Stimulated activated CD4-positive, alpha-beta T cell treated with anti-CD3 and anti-CD28 coated beads, Interleukin-12 subunit alpha, Interleukin-12 subunit beta, amount 100 ng/mL, for 48 hours (primary cell): ENCODE measurements around the gene EFNA3.

Experiments used
- DNase-seq, 3 donors: peaks; one replicate each; pipeline ENCODE4 v3.0.0-alpha.2; 2020; ENCODE audit warnings: low read depth in 2 of 3, low spot score in 1 of 3

EFNA3 gene

DNA sequence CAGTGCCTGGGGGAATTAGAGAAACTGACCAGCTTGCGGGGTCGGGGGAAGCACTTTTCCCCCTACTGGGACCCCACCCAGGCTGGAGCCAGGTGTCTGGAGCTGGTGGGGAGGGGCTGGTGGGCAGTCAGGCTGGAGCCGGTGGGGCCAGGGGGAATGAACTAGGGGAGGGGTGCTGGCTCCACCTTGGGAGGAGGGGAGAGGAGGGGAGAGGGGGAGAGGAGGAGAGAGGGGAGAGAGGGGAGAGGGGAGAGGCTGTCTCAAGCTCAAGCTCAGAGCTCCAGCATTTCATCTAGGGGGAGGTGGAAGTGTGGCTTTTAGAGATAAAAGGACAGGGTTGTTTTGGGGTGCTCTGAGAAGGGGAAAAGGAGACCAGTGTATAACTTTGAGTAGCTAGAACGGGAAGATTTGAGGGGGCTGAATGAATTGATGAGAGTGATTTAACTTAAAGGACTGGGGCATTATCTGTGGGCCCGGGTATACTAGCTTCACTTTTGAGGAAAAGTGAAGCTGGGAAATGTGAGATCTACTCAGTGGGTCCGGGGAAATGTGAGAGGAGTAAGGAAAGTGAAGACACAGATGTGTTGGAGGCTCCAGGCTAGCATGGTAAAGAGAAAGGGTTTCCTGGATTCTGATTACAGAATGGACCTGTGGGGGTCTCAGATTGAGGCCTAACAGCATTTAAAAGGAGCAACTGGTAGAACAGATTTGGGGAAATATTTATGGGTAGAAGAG lies 51.8 kb downstream of the EFNA3 start:
- no peak for DNase-seq

GRCh38 chr1:155131285-155131684 lies 52.6 kb downstream of the EFNA3 start:
- DNase-seq, result no peak

DNA sequence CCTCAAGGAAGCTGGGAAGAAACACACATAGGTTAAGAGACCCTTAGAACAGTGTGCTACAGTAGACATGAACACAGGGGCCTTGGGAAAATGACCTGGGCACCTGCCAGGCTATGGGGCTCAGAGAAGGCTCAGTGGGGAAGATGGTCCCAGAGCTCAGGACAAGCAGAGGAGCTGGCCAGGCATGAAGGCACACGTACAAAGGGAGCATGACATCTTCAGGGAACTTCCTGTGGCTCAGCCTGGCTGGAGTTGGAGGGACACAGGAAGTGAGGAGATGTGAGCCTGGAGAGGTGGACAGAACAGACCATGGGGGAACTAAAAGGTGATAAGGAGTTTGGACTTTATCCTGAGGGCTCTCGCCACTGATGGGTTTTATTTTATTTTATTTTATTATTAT lies 53.2 kb downstream of the EFNA3 start:
- DNase-seq, result no peak

- DNase-seq, result no peak
Measured at GRCh38 chr1:155133799-155134281, 55.2 kb downstream of the EFNA3 start.

GRCh38 chr1:155134322-155134721 lies 55.7 kb downstream of the EFNA3 start:
- no peak for DNase-seq

DNA sequence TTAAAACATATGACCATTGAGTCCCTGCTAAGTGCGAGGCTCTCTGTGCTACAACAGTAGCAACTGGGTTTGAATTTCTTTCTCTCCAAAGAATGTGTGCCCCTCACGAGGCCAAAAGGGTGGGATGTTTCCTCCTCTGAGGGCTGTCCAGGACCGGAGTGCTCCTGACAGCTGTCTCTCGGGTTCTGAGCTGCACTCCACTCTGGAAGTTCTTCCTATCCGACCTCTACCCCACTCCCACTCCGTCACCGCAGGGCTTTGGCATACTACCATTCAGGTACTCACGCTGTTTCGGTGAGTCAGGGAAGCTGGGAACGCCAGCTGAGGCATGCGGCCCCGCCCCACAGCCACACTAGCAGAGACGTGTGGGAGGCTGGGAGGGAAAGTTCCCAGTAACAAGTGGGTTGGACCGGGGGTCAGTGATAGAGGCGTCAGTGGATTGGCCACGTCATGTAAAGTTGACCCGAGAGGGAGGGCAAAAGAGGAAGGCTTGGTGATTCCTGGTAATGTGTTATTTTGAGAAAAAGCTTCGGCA lies 56.3 kb downstream of the EFNA3 start:
- peak; percentile 70 to 82 (median 74) for DNase-seq

DNA sequence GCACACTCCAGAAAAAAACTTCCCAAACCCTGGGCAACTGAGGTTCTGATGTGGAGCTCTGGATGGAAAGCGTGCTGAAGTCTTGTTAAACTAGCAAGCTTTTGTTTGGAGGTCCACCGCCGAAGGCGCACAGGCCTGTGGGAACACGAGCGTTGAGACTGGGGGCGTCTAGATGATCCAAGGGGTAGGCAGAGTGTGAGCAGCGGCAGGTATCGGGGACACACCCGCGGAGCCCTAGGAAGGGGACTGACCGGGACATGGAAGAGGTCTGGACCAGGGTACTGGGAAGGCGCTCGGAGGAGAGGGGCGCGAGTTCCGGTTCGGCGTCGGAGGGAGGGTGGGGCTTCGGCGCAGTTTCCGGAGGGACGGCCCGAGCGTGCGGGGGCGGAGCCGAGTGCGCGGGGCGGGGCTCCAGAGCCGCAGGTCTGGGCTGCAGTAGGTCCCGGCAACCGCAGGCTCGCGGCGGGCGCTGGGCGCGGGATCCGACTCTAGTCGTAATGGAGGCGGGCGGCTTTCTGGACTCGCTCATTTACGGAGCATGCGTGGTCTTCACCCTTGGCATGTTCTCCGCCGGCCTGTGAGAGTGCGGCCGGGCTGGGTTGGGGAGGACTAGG lies 56.9 kb downstream of the EFNA3 start, which contains the start of gene SLC50A1:
Gene SLC50A1 (plus strand): TSS at position 438 of the 614 bp plus-strand sequence. CDS start 60 bp downstream, at position 498.
- peak; percentile 88 to 95 (median 90) for DNase-seq

DNA sequence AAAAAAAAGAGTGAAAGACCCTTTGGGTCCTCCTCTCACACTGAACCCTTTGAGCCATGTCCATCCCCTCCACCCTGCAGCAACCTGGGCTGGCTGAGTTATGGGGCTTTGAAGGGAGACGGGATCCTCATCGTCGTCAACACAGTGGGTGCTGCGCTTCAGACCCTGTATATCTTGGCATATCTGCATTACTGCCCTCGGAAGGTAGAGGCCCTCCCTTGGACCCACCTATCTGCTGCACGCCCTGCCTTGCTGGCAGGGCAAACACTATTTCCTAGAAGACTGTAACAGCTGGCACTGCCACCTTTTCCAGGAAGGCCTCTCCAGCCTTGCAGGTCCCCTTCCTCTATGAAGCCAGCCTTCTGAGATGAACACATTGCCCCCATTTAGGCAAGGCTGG lies 58.1 kb downstream of the EFNA3 start:
- no peak for DNase-seq
